ENCODE results near the gene ANTXR1. TPM values are rescaled to one million over a fixed set of nuclear protein-coding genes. Genes with fewer than 3 reads are reported as not detected.

The ANTXR1 gene
- under 1 TPM in 1 of 2 donors, not detected in 1; 0.40 TPM for total RNA-seq

- peaks cover 9 to 16% of the 10 kb centered on the region in 2 donors for H3K4me1 Mint-ChIP-seq (ENCODE audit: low read depth in 2 of 2)
- no peaks in the 10 kb centered on the region for H3K36me3 Mint-ChIP-seq
- H3K4me3 Mint-ChIP-seq: peak within 1 kb of the TSS; percentile 87
- H3K9me3 Mint-ChIP-seq: peaks cover 3% of the 10 kb centered on the region
- H3K27me3 Mint-ChIP-seq: peaks cover 53 to 63% of the 10 kb centered on the region in 2 donors
- ATAC-seq (peak; percentile 53 to 60), DNase-seq (ENCODE audit: low spot score) (no peak)
- peak within 1 kb of the TSS in 1 of 2 donors; percentile 24 for H3K27ac Mint-ChIP-seq
Measured at GRCh38 chr2:69013142-69013839, at the start of gene ANTXR1. Gene ANTXR1 (plus strand): TSS chr2:69013179. CDS start chr2:69013500, 321 bp downstream.

GRCh38 chr2:68964282-68964681, 48.7 kb upstream of the ANTXR1 start:
- DNase-seq (ENCODE audit: low spot score): no peak
- Mint-ChIP-seq H3K27me3 (peaks cover 33 to 41% of the 10 kb centered on the region in 2 donors), H3K36me3 (no peaks in the 10 kb centered on the region)

DNA sequence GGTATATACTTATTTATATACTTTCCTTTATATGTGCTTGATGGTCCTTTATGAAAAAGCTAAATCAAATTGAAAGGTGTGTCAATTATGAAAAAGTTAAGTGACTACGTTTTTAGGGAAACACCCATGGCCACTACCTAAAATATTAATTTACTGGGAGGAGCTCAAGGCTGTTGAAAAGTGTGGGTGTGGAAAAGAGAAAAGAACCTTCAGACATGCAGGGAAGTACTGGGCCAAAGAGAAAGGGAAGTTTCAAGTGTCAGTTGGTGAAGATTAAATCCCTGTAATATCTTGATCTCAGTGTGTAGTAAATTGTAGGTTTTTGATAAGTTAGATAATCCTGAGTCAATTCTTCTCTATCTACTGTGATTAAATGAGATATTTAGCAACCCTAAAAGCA, 44.8 kb upstream of the ANTXR1 start:
- Mint-ChIP-seq H3K4me3 (no peak overlapping the region), H3K4me1 (ENCODE audit: low read depth in 2 of 2) (no peaks in the 10 kb centered on the region), H3K27ac (no peak overlapping the region), H3K27me3 (peaks cover 37 to 41% of the 10 kb centered on the region in 2 donors), H3K36me3 (no peaks in the 10 kb centered on the region), H3K9me3 (no peaks in the 10 kb centered on the region)
- DNase-seq (ENCODE audit: low spot score) (no peak), ATAC-seq (no peak)

More at GRCh38 chr2:68964282-68964681, 48.7 kb upstream of the ANTXR1 start:
- Mint-ChIP-seq H3K27ac (no peak overlapping the region), H3K4me3 (no peak overlapping the region), H3K9me3 (no peaks in the 10 kb centered on the region), H3K4me1 (ENCODE audit: low read depth in 2 of 2) (no peaks in the 10 kb centered on the region)
- ATAC-seq: no peak

- Mint-ChIP-seq H3K9me3 (no peaks in the 10 kb centered on the region), H3K27me3 (peaks cover 24 to 29% of the 10 kb centered on the region in 2 donors)
- no peak for ATAC-seq
Measured at GRCh38 chr2:68969736-68970490, 43.1 kb upstream of the ANTXR1 start.

DNA sequence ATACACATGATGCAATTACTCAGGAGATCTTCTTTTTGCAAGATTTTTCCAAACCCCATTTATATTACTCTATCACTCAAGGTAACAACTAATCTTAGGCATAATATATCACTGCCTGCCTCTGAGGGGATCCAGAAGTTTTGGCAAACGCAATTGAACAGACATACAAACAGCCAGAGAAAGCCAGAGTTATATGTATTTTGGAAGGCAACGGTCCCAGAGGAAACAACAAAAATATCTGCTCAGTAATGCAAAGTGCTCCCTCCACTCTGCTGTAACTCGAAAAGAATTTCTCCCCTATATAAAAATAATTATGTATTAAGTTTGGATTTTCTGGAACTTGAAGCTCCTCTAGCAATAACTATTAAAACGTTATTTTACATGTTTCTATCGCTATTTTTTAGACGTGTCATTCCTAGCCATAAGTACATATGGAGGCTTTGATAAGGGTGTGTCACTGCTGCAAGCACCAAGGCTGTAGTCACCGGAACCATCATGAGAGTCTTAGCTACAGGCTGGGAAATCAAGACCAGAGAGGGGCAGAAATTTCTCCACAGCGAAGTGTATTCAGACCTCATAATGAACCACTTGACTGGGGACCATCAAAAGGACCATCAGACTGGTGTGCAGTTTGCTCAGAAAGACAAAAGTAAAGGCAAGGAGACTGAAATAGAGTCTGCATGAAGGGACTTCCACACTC, 42.3 kb upstream of the ANTXR1 start:
- no peak overlapping the region for H3K4me3 Mint-ChIP-seq
- no peaks in the 10 kb centered on the region for H3K9me3 Mint-ChIP-seq
- DNase-seq (ENCODE audit: low spot score): no peak
- H3K27ac Mint-ChIP-seq: no peak overlapping the region
- H3K27me3 Mint-ChIP-seq: peaks cover 22 to 35% of the 10 kb centered on the region in 2 donors
- ATAC-seq: no peak
- H3K36me3 Mint-ChIP-seq: no peaks in the 10 kb centered on the region
- H3K4me1 Mint-ChIP-seq (ENCODE audit: low read depth in 2 of 2): no peaks in the 10 kb centered on the region

More at GRCh38 chr2:68969736-68970490, 43.1 kb upstream of the ANTXR1 start:
- no peak overlapping the region for H3K27ac Mint-ChIP-seq
- no peak overlapping the region for H3K4me3 Mint-ChIP-seq
- no peak for DNase-seq (ENCODE audit: low spot score)
- no peaks in the 10 kb centered on the region for H3K4me1 Mint-ChIP-seq (ENCODE audit: low read depth in 2 of 2)
- no peaks in the 10 kb centered on the region for H3K36me3 Mint-ChIP-seq

GRCh38 chr2:68971591-68972231, 41.3 kb upstream of the ANTXR1 start:
- no peak overlapping the region for H3K4me3 Mint-ChIP-seq
- no peak overlapping the region for H3K27ac Mint-ChIP-seq
- no peaks in the 10 kb centered on the region for H3K9me3 Mint-ChIP-seq
- peaks cover 17 to 32% of the 10 kb centered on the region in 2 donors for H3K27me3 Mint-ChIP-seq
- peak; percentile 89 to 90 for ATAC-seq
- no peaks in the 10 kb centered on the region for H3K4me1 Mint-ChIP-seq (ENCODE audit: low read depth in 2 of 2)
- DNase-seq (ENCODE audit: low spot score): no peak
- no peaks in the 10 kb centered on the region for H3K36me3 Mint-ChIP-seq

GRCh38 chr2:68974251-68974650, 38.7 kb upstream of the ANTXR1 start, which contains the start of gene GKN1:
Gene GKN1 (plus strand): TSS chr2:68974636. CDS start chr2:68974678, 42 bp downstream.
- H3K9me3 Mint-ChIP-seq: no peaks in the 10 kb centered on the region
- DNase-seq (ENCODE audit: low spot score) (no peak), ATAC-seq (no peak)
- H3K4me3 Mint-ChIP-seq: no peak within 1 kb of the TSS
- H3K27ac Mint-ChIP-seq: no peak within 1 kb of the TSS
- H3K4me1 Mint-ChIP-seq (ENCODE audit: low read depth in 2 of 2): no peaks in the 10 kb centered on the region
- H3K27me3 Mint-ChIP-seq: peaks cover 20 to 27% of the 10 kb centered on the region in 2 donors
- no peaks in the 10 kb centered on the region for H3K36me3 Mint-ChIP-seq

DNA sequence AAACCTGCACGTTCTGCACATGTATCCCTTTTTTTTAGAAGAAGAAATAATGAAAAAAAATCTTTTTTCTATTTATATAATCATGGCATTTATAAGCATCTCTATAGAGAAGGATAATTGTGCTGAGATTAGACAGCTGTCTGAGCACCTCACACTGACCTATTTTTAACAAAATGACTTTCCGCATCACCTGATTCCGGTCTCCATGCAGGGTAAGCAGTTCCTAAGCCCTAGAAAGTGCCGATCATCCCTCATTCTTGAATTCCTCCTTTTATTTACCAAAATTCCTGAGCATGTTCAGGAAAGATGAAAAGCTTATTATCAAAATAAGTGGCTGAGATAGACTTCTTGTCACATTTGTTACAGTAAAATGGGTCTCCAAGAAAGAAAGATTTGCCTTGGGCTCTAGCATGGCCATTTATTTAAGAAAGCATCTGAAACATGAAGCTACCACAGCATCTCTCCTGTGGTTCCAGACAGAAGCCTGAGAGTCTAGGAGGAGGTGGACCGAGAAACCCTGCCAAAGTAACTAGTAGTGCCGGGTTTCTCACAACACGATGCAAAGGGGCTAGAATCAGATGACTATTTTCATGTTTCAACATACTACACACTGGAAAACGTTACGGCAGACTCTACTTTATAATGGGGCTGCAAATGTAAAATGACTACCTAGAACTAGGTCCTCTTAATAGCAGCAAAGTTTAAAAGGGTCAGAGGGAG, 37.9 kb upstream of the ANTXR1 start:
- Mint-ChIP-seq H3K27ac (no peak overlapping the region), H3K36me3 (no peaks in the 10 kb centered on the region), H3K4me1 (ENCODE audit: low read depth in 2 of 2) (no peaks in the 10 kb centered on the region), H3K4me3 (no peak overlapping the region), H3K27me3 (peaks cover 27 to 31% of the 10 kb centered on the region in 2 donors), H3K9me3 (no peaks in the 10 kb centered on the region)
- no peak for ATAC-seq
- DNase-seq (ENCODE audit: low spot score): no peak

- ATAC-seq (no peak), DNase-seq (ENCODE audit: low spot score) (no peak)
- no peaks in the 10 kb centered on the region for H3K4me1 Mint-ChIP-seq (ENCODE audit: low read depth in 2 of 2)
- no peaks in the 10 kb centered on the region for H3K36me3 Mint-ChIP-seq
- H3K27me3 Mint-ChIP-seq: peaks cover 29 to 31% of the 10 kb centered on the region in 2 donors
- no peak overlapping the region for H3K27ac Mint-ChIP-seq
- no peak overlapping the region for H3K4me3 Mint-ChIP-seq
- no peaks in the 10 kb centered on the region for H3K9me3 Mint-ChIP-seq
Measured at GRCh38 chr2:68975844-68976243, 37.1 kb upstream of the ANTXR1 start.

GRCh38 chr2:68977453-68977852, 35.5 kb upstream of the ANTXR1 start:
- no peak overlapping the region for H3K27ac Mint-ChIP-seq
- H3K9me3 Mint-ChIP-seq: no peaks in the 10 kb centered on the region
- no peak overlapping the region for H3K4me3 Mint-ChIP-seq

GRCh38 chr2:68978098-68978497, 34.9 kb upstream of the ANTXR1 start:
- no peaks in the 10 kb centered on the region for H3K9me3 Mint-ChIP-seq
- DNase-seq (ENCODE audit: low spot score) (no peak), ATAC-seq (no peak)
- no peaks in the 10 kb centered on the region for H3K36me3 Mint-ChIP-seq
- H3K27me3 Mint-ChIP-seq: peaks cover 31 to 40% of the 10 kb centered on the region in 2 donors
- no peaks in the 10 kb centered on the region for H3K4me1 Mint-ChIP-seq (ENCODE audit: low read depth in 2 of 2)
- no peak overlapping the region for H3K27ac Mint-ChIP-seq
- H3K4me3 Mint-ChIP-seq: no peak overlapping the region

More at GRCh38 chr2:68977453-68977852, 35.5 kb upstream of the ANTXR1 start:
- DNase-seq (ENCODE audit: low spot score) (no peak), ATAC-seq (no peak)
- Mint-ChIP-seq H3K27me3 (peaks cover 35 to 40% of the 10 kb centered on the region in 2 donors), H3K36me3 (no peaks in the 10 kb centered on the region), H3K4me1 (ENCODE audit: low read depth in 2 of 2) (no peaks in the 10 kb centered on the region)

DNA sequence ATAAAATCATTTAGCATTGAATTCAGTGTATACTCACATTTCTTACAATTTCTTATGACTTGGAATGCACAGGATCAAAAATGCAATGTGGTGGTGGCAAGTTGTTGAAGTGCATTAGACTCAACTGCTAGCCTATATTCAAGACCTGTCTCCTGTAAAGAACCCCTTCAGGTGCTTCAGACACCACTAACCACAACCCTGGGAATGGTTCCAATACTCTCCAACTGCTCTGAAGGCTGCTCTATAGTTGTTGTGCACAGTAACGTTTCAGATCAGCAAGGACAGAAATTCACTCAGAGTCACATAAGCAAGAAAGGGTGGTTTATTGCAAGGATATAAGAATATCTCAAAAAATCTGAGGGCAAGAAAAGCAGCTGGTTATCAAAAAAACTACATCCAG, 32.0 kb upstream of the ANTXR1 start:
- Mint-ChIP-seq H3K27me3 (peaks cover 26 to 49% of the 10 kb centered on the region in 2 donors), H3K36me3 (no peaks in the 10 kb centered on the region), H3K9me3 (no peaks in the 10 kb centered on the region), H3K27ac (no peak overlapping the region), H3K4me1 (ENCODE audit: low read depth in 2 of 2) (no peaks in the 10 kb centered on the region), H3K4me3 (no peak overlapping the region)
- DNase-seq (ENCODE audit: low spot score) (no peak), ATAC-seq (no peak)

- DNase-seq (ENCODE audit: low spot score) (no peak), ATAC-seq (no peak)
- Mint-ChIP-seq H3K9me3 (no peaks in the 10 kb centered on the region), H3K27me3 (peaks cover 14 to 24% of the 10 kb centered on the region in 2 donors), H3K4me1 (ENCODE audit: low read depth in 2 of 2) (no peaks in the 10 kb centered on the region), H3K36me3 (no peaks in the 10 kb centered on the region), H3K27ac (no peak overlapping the region), H3K4me3 (no peak overlapping the region)
Measured at GRCh38 chr2:68987021-68987503, 25.9 kb upstream of the ANTXR1 start.
